ENCODE data around the gene FBXO36.

DNA sequence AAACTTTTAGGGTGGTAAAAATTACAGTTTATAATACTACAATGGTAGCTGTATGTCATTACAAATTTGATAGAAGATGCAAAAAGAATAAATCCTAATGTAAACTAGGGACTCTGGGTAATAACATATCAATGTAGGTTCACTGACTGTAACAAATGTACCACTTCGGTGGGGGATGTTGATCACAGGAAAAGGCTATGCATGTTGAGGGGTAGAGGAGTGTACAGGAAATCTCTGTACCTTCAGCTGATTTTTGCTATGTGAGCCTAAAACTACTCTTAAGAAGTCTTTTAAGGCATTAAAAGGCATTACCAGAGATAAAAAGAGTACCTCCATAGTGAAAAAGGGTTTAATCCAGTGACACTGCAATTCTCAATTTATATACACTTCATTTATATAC is 25.4 kb upstream of the FBXO36 start:
- TF ChIP-seq, protein P1, sequence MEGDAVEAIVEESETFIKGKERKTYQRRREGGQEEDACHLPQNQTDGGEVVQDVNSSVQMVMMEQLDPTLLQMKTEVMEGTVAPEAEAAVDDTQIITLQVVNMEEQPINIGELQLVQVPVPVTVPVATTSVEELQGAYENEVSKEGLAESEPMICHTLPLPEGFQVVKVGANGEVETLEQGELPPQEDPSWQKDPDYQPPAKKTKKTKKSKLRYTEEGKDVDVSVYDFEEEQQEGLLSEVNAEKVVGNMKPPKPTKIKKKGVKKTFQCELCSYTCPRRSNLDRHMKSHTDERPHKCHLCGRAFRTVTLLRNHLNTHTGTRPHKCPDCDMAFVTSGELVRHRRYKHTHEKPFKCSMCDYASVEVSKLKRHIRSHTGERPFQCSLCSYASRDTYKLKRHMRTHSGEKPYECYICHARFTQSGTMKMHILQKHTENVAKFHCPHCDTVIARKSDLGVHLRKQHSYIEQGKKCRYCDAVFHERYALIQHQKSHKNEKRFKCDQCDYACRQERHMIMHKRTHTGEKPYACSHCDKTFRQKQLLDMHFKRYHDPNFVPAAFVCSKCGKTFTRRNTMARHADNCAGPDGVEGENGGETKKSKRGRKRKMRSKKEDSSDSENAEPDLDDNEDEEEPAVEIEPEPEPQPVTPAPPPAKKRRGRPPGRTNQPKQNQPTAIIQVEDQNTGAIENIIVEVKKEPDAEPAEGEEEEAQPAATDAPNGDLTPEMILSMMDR (IDR thresholded peaks at IDR 0.05; ENCODE audit: insufficient read depth, low read depth, low read length), result no peak
- no peak for TF ChIP-seq EZH2 (IDR thresholded peaks at IDR 0.05; ENCODE audit: insufficient read depth, low read length)
